Measurements from ENCODE around the gene PNPLA2. TPM values are rescaled to one million over a fixed set of nuclear protein-coding genes. Genes with fewer than 3 reads are reported as not detected.
A peak's percentile ranks its signal among the peaks of the same experiment; 100 is the strongest.

PNPLA2 gene
- total RNA-seq, 4 donors from 2014 or later = 62.8 to 107 (median 77.6) TPM

DNA sequence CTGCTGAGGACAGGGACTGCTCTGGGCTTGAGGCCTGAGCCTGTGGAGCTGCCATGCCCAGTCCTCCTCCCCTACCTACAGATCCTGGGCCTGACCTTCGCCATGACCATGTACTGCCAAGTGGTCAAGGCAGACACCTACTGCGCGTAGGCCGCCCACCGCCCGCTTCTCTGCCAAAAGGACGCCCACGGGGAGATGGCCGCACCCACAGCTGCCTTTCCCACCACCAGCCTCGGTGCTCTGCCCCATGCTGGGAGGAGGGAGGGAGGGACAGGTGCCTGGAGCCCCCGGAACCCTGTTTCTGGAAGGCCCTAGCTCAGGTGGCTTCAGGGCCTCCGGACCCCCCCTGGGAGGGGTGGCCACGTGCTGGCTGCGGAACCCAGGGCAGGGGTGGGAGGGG is 47.8 kb downstream of the PNPLA2 start:
- Histone ChIP-seq H3K27me3 (no peaks in the 10 kb centered on the region), H3K27ac (replicated peaks in 1 of 4) (no peak overlapping the region), H3K4me3 (no peak overlapping the region), H3K9me3 (no peaks in the 10 kb centered on the region), H3K4me1 (peaks cover 7 to 12% (median 10%) of the 10 kb centered on the region in 4 donors), H3K36me3 (peaks cover 36 to 76% (median 57%) of the 10 kb centered on the region in 4 donors)
- DNase-seq (ENCODE audit: extremely low spot score) = no peak
- intact Hi-C loops (cut with DNase I) = no loop called here
- WGBS = 77% methylated on average over 7 of the region's 14 CpGs
- TF ChIP-seq, protein P1, sequence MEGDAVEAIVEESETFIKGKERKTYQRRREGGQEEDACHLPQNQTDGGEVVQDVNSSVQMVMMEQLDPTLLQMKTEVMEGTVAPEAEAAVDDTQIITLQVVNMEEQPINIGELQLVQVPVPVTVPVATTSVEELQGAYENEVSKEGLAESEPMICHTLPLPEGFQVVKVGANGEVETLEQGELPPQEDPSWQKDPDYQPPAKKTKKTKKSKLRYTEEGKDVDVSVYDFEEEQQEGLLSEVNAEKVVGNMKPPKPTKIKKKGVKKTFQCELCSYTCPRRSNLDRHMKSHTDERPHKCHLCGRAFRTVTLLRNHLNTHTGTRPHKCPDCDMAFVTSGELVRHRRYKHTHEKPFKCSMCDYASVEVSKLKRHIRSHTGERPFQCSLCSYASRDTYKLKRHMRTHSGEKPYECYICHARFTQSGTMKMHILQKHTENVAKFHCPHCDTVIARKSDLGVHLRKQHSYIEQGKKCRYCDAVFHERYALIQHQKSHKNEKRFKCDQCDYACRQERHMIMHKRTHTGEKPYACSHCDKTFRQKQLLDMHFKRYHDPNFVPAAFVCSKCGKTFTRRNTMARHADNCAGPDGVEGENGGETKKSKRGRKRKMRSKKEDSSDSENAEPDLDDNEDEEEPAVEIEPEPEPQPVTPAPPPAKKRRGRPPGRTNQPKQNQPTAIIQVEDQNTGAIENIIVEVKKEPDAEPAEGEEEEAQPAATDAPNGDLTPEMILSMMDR (IDR thresholded peaks at IDR 0.05) = no peak
- TF ChIP-seq POLR2AphosphoS5 (IDR thresholded peaks at IDR 0.05) (no peak), EP300 (IDR thresholded peaks at IDR 0.05) (no peak), POLR2A (IDR thresholded peaks at IDR 0.05; ENCODE audit: low read depth) (no peak)

- no peak for DNase-seq (ENCODE audit: extremely low spot score)
- Histone ChIP-seq H3K27ac (replicated peaks in 1 of 4) (no peak overlapping the region), H3K9me3 (no peaks in the 10 kb centered on the region), H3K4me3 (no peak overlapping the region), H3K27me3 (no peaks in the 10 kb centered on the region), H3K4me1 (no peaks in the 10 kb centered on the region), H3K36me3 (peaks cover 31 to 67% (median 50%) of the 10 kb centered on the region in 4 donors)
- intact Hi-C loops (cut with DNase I) = no loop called here
- TF ChIP-seq POLR2A (IDR thresholded peaks at IDR 0.05; ENCODE audit: low read depth) = no peak
- WGBS = 91% methylated on average over 8 of the region's 8 CpGs
Measured at GRCh38 chr11:867856-868358, 49.2 kb downstream of the PNPLA2 start.

- no peak for DNase-seq (ENCODE audit: extremely low spot score)
- no peak for TF ChIP-seq POLR2AphosphoS5 (IDR thresholded peaks at IDR 0.05)
- TF ChIP-seq, protein P1 (IDR thresholded peaks at IDR 0.05) = no peak
- TF ChIP-seq POLR2A (IDR thresholded peaks at IDR 0.05; ENCODE audit: low read depth) = no peak
- no peak for TF ChIP-seq EP300 (IDR thresholded peaks at IDR 0.05)
- intact Hi-C loops (cut with DNase I) = no loop called here
- Histone ChIP-seq H3K27ac (replicated peaks in 1 of 4) (no peak overlapping the region), H3K27me3 (no peaks in the 10 kb centered on the region), H3K4me3 (no peak overlapping the region), H3K9me3 (no peaks in the 10 kb centered on the region), H3K4me1 (no peaks in the 10 kb centered on the region), H3K36me3 (peaks cover 27 to 62% (median 45%) of the 10 kb centered on the region in 4 donors)
- 80% methylated on average over 1 of the region's 17 CpGs for WGBS
Measured at GRCh38 chr11:868394-868793, 49.7 kb downstream of the PNPLA2 start.

- intact Hi-C loops (cut with DNase I) = no loop called here
- Histone ChIP-seq H3K4me1 (no peaks in the 10 kb centered on the region), H3K9me3 (no peaks in the 10 kb centered on the region), H3K36me3 (peaks cover 24 to 58% (median 41%) of the 10 kb centered on the region in 4 donors), H3K27ac (replicated peaks in 1 of 4) (no peak overlapping the region), H3K4me3 (no peak overlapping the region), H3K27me3 (no peaks in the 10 kb centered on the region)
- WGBS = 90% methylated on average over 4 of the region's 12 CpGs
- TF ChIP-seq EP300 (IDR thresholded peaks at IDR 0.05) (no peak), POLR2AphosphoS5 (IDR thresholded peaks at IDR 0.05) (peak in 1 of 2 donors; percentile 22)
- no peak for DNase-seq (ENCODE audit: extremely low spot score)
Measured at GRCh38 chr11:868802-869201, 50.1 kb downstream of the PNPLA2 start.

DNA sequence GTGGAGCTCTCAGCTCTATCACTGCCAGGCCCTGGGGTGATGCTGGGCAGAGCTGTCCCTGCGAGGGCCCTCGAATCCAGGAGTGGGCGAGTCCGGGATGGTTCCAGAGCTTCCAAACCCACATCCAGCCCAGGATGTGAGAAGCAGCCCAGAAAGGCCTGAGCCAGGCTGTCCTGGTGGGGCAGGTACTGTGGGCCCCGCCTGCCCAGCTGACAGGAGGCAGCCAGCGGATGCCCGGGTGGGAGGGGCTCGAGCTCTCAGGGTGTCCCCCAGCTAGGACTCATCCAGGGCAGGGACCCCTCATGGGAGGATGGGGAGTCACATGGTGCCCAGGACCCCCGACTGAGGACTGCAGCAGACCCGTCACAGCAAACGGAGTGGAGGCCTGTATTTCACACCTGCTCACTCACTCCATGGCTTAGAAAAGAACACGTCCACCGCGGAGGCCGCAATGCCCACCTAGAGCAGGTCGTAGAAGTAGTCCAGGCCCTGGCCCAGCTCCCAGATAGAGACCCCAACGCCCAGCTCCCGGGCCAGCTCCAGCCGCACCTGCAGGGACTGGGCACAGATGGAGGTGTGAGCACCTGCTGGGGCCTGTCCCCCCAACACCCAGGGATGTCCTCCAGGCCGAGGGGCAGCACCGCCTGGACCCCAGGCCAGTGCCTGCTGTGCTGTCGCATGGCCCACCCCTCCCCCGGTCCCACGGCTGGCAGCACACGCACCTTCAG is 50.8 kb downstream of the PNPLA2 start:
- DNase-seq (ENCODE audit: extremely low spot score) = no peak
- Histone ChIP-seq H3K4me3 (no peak overlapping the region), H3K27me3 (no peaks in the 10 kb centered on the region), H3K27ac (replicated peaks in 1 of 4) (no peak overlapping the region), H3K9me3 (no peaks in the 10 kb centered on the region), H3K4me1 (no peaks in the 10 kb centered on the region), H3K36me3 (peaks cover 16 to 53% (median 37%) of the 10 kb centered on the region in 4 donors)
- intact Hi-C loops (cut with DNase I) = no loop called here
- 87% methylated on average over 16 of the region's 25 CpGs for WGBS
- no peak for TF ChIP-seq EP300 (IDR thresholded peaks at IDR 0.05)
- TF ChIP-seq, protein P1 (IDR thresholded peaks at IDR 0.05) = no peak
- no peak for TF ChIP-seq POLR2A (IDR thresholded peaks at IDR 0.05; ENCODE audit: low read depth)
- no peak for TF ChIP-seq POLR2AphosphoS5 (IDR thresholded peaks at IDR 0.05)

All from esophagus muscularis mucosa (tissue), 4 donors.